Stimulated activated memory B cell treated with anti-CD40 and anti-IgM and Interleukin-4, amounts not matched to agents 10 μg/mL and 1 μg/mL and 100 μg/mL, for 72 hours (primary cell): ENCODE data around the gene TFAP2D.
A peak's percentile ranks its signal among the peaks of the same experiment; 100 is the strongest.

Source experiments
- ATAC-seq: fragments of 150-1000 bp; cut with Tn5 transposase; 2 replicates; pipeline ENCODE4 v1.10.0; 2021
- H3K27ac Mint-ChIP-seq: one replicate; pipeline ENCODE4 v1.8.0; 2022; ENCODE audit warnings: mild to moderate bottlenecking, mixed read lengths
- H3K27me3 Mint-ChIP-seq: one replicate; pipeline ENCODE4 v1.8.0; 2022; ENCODE audit warnings: mixed read lengths
- H3K36me3 Mint-ChIP-seq: one replicate; pipeline ENCODE4 v1.8.0; 2022; ENCODE audit warnings: mixed read lengths
- H3K4me1 Mint-ChIP-seq: one replicate; pipeline ENCODE4 v1.8.0; 2022; ENCODE audit warnings: mixed read lengths
- H3K4me3 Mint-ChIP-seq: one replicate; pipeline ENCODE4 v1.8.0; 2022; ENCODE audit warnings: mild to moderate bottlenecking, moderate library complexity, mixed read lengths
- H3K9me3 Mint-ChIP-seq: one replicate; pipeline ENCODE4 v1.8.0; 2022; ENCODE audit warnings: mixed read lengths

TFAP2D gene

GRCh38 chr6:50780382-50780781, 67.1 kb downstream of the TFAP2D start:
- Mint-ChIP-seq H3K36me3 (no peaks in the 10 kb centered on the region), H3K9me3 (peaks cover 2% of the 10 kb centered on the region), H3K27ac (no peak overlapping the region), H3K4me1 (no peaks in the 10 kb centered on the region), H3K4me3 (no peak overlapping the region), H3K27me3 (no peaks in the 10 kb centered on the region)
- ATAC-seq = no peak

- Mint-ChIP-seq H3K9me3 (no peaks in the 10 kb centered on the region), H3K27me3 (no peaks in the 10 kb centered on the region), H3K36me3 (no peaks in the 10 kb centered on the region), H3K4me3 (no peak overlapping the region), H3K4me1 (no peaks in the 10 kb centered on the region), H3K27ac (no peak overlapping the region)
- ATAC-seq = no peak
These were observed 72.6 kb downstream of the TFAP2D start for GRCh38 chr6:50785921-50786320.

GRCh38 chr6:50791900-50792508, 78.7 kb downstream of the TFAP2D start:
- H3K27ac Mint-ChIP-seq = no peak overlapping the region
- no peaks in the 10 kb centered on the region for H3K27me3 Mint-ChIP-seq
- H3K4me3 Mint-ChIP-seq = no peak overlapping the region
- ATAC-seq = no peak
- peaks cover 4% of the 10 kb centered on the region for H3K9me3 Mint-ChIP-seq
- peaks cover 6% of the 10 kb centered on the region for H3K4me1 Mint-ChIP-seq
- H3K36me3 Mint-ChIP-seq = no peaks in the 10 kb centered on the region

- no peak overlapping the region for H3K27ac Mint-ChIP-seq
- ATAC-seq = no peak
- H3K4me1 Mint-ChIP-seq = peaks cover 6% of the 10 kb centered on the region
- peaks cover 4% of the 10 kb centered on the region for H3K9me3 Mint-ChIP-seq
- H3K36me3 Mint-ChIP-seq = no peaks in the 10 kb centered on the region
- no peak overlapping the region for H3K4me3 Mint-ChIP-seq
- H3K27me3 Mint-ChIP-seq = no peaks in the 10 kb centered on the region
These were observed 79.4 kb downstream of the TFAP2D start for GRCh38 chr6:50792771-50793170.

GRCh38 chr6:50795574-50795973, 82.2 kb downstream of the TFAP2D start:
- ATAC-seq = no peak
- H3K9me3 Mint-ChIP-seq = peaks cover 4% of the 10 kb centered on the region
- H3K4me3 Mint-ChIP-seq = no peak overlapping the region
- H3K27me3 Mint-ChIP-seq = no peaks in the 10 kb centered on the region
- H3K4me1 Mint-ChIP-seq = peaks cover 6% of the 10 kb centered on the region
- no peaks in the 10 kb centered on the region for H3K36me3 Mint-ChIP-seq
- H3K27ac Mint-ChIP-seq = no peak overlapping the region

- ATAC-seq = no peak
- Mint-ChIP-seq H3K4me3 (no peak overlapping the region), H3K9me3 (peaks cover 3% of the 10 kb centered on the region), H3K27me3 (no peaks in the 10 kb centered on the region), H3K27ac (no peak overlapping the region), H3K36me3 (no peaks in the 10 kb centered on the region), H3K4me1 (no peaks in the 10 kb centered on the region)
These were observed 91.0 kb downstream of the TFAP2D start for GRCh38 chr6:50804283-50804682.

GRCh38 chr6:50807035-50807434, 93.7 kb downstream of the TFAP2D start:
- no peak for ATAC-seq
- Mint-ChIP-seq H3K36me3 (no peaks in the 10 kb centered on the region), H3K9me3 (peaks cover 3% of the 10 kb centered on the region), H3K27ac (no peak overlapping the region), H3K4me1 (no peaks in the 10 kb centered on the region), H3K4me3 (no peak overlapping the region), H3K27me3 (no peaks in the 10 kb centered on the region)

GRCh38 chr6:50815436-50816114, 102.2 kb downstream of the TFAP2D start:
- H3K27me3 Mint-ChIP-seq = peaks cover 55% of the 10 kb centered on the region

GRCh38 chr6:50816115-50816675, 102.9 kb downstream of the TFAP2D start:
- peaks cover 61% of the 10 kb centered on the region for H3K27me3 Mint-ChIP-seq
- H3K4me1 Mint-ChIP-seq = peaks cover 20% of the 10 kb centered on the region
- peak overlapping the region; percentile 27 for H3K27ac Mint-ChIP-seq
- H3K36me3 Mint-ChIP-seq = no peaks in the 10 kb centered on the region
- no peaks in the 10 kb centered on the region for H3K9me3 Mint-ChIP-seq
- peak; percentile 56 for ATAC-seq
- peak overlapping the region; percentile 80 for H3K4me3 Mint-ChIP-seq

More at GRCh38 chr6:50815436-50816114, 102.2 kb downstream of the TFAP2D start:
- ATAC-seq = no peak
- Mint-ChIP-seq H3K9me3 (no peaks in the 10 kb centered on the region), H3K4me3 (peak overlapping the region; percentile 80), H3K27ac (peak overlapping the region; percentile 27), H3K4me1 (peaks cover 16% of the 10 kb centered on the region), H3K36me3 (no peaks in the 10 kb centered on the region)

GRCh38 chr6:50816947-50817645, 103.8 kb downstream of the TFAP2D start:
- no peaks in the 10 kb centered on the region for H3K36me3 Mint-ChIP-seq
- H3K27me3 Mint-ChIP-seq = peaks cover 70% of the 10 kb centered on the region
- no peak for ATAC-seq
- no peak overlapping the region for H3K27ac Mint-ChIP-seq
- H3K4me3 Mint-ChIP-seq = no peak overlapping the region
- peaks cover 26% of the 10 kb centered on the region for H3K4me1 Mint-ChIP-seq
- H3K9me3 Mint-ChIP-seq = no peaks in the 10 kb centered on the region

- peaks cover 26% of the 10 kb centered on the region for H3K4me1 Mint-ChIP-seq
- H3K27ac Mint-ChIP-seq = no peak overlapping the region
- H3K27me3 Mint-ChIP-seq = peaks cover 75% of the 10 kb centered on the region
- no peaks in the 10 kb centered on the region for H3K9me3 Mint-ChIP-seq
- no peak overlapping the region for H3K4me3 Mint-ChIP-seq
- ATAC-seq = no peak
- H3K36me3 Mint-ChIP-seq = no peaks in the 10 kb centered on the region
These were observed 104.3 kb downstream of the TFAP2D start for GRCh38 chr6:50817646-50817950.

- no peak for ATAC-seq
- Mint-ChIP-seq H3K4me3 (no peak overlapping the region), H3K36me3 (no peaks in the 10 kb centered on the region), H3K9me3 (no peaks in the 10 kb centered on the region), H3K4me1 (peaks cover 26% of the 10 kb centered on the region), H3K27me3 (peaks cover 80% of the 10 kb centered on the region), H3K27ac (no peak overlapping the region)
These were observed 104.7 kb downstream of the TFAP2D start for GRCh38 chr6:50818020-50818419.

GRCh38 chr6:50818673-50819072, 105.3 kb downstream of the TFAP2D start, which contains the start of gene TFAP2B:
Gene TFAP2B, plus strand, starts transcription at chr6:50818871. Its CDS starts 21 bp downstream, at chr6:50818892.
- peaks cover 26% of the 10 kb centered on the region for H3K4me1 Mint-ChIP-seq
- no peak for ATAC-seq
- no peak within 1 kb of the TSS for H3K4me3 Mint-ChIP-seq
- no peak within 1 kb of the TSS for H3K27ac Mint-ChIP-seq
- no peaks in the 10 kb centered on the region for H3K36me3 Mint-ChIP-seq
- no peaks in the 10 kb centered on the region for H3K9me3 Mint-ChIP-seq
- peaks cover 86% of the 10 kb centered on the region for H3K27me3 Mint-ChIP-seq

GRCh38 chr6:50819466-50819903, 106.2 kb downstream of the TFAP2D start:
- Mint-ChIP-seq H3K27me3 (peaks cover 86% of the 10 kb centered on the region), H3K36me3 (no peaks in the 10 kb centered on the region), H3K9me3 (no peaks in the 10 kb centered on the region), H3K27ac (no peak overlapping the region), H3K4me1 (peaks cover 26% of the 10 kb centered on the region), H3K4me3 (no peak overlapping the region)
- ATAC-seq = no peak
